Fibroblast of lung (primary cell): Measurements from ENCODE around the gene CAMTA1. TPM values are rescaled to one million over a fixed set of nuclear protein-coding genes. Genes with fewer than 3 reads are reported as not detected.

Experiments
- DNase-seq, 2 donors: peaks; one replicate each; pipeline versions ENCODE4 v3.0.0 to v3.0.0-alpha.2; 2010; ENCODE audit warnings: low read depth in 2 of 2
- H2AFZ ChIP-seq: 2 replicates; pipeline ENCODE4 v1.5.1; 2012; ENCODE audit warnings: low read length, control low read depth, inconsistent platforms
- H3K27ac ChIP-seq: 2 replicates; pipeline ENCODE4 v1.5.1; 2011; ENCODE audit warnings: low read length, control low read depth; ENCODE audit not compliant: insufficient read depth
- H3K27me3 ChIP-seq: 2 replicates; pipeline ENCODE4 v1.5.1; 2011; ENCODE audit warnings: mild to moderate bottlenecking, low read length; ENCODE audit not compliant: control insufficient read depth, insufficient read depth
- H3K36me3 ChIP-seq: 2 replicates; pipeline ENCODE4 v1.5.1; 2011; ENCODE audit warnings: low read length; ENCODE audit not compliant: control insufficient read depth, insufficient read depth
- H3K4me1 ChIP-seq: 2 replicates; pipeline ENCODE4 v1.5.1; 2011; ENCODE audit warnings: low read length; ENCODE audit not compliant: control insufficient read depth, insufficient read depth; ENCODE audit errors: extremely low read depth
- H3K4me2 ChIP-seq: 2 replicates; pipeline ENCODE4 v1.5.1; 2011; ENCODE audit warnings: low read length, control low read depth; ENCODE audit not compliant: insufficient read depth; ENCODE audit errors: extremely low read depth
- H3K4me3 ChIP-seq, 4 experiments: fragments of 200-600 bp in 1 of 4; sonication (generic) in 1 of 4; replicated peaks in 1 of 4; 2 replicates each; pipeline ENCODE4 v1.5.1; 2011 to 2016; ENCODE audit warnings: low read length in 4 of 4, low read depth in 3 of 4, mild to moderate bottlenecking in 3 of 4, control low read depth in 2 of 4, inconsistent platforms in 1 of 4, mixed read lengths in 1 of 4; ENCODE audit not compliant: insufficient read depth in 1 of 4; ENCODE audit errors: control extremely low read depth in 1 of 4
- H3K79me2 ChIP-seq: 2 replicates; pipeline ENCODE4 v1.5.1; 2012; ENCODE audit warnings: mild to moderate bottlenecking, low read length, inconsistent platforms; ENCODE audit not compliant: control insufficient read depth, insufficient read depth
- H3K9ac ChIP-seq: 2 replicates; pipeline ENCODE4 v1.5.1; 2011; ENCODE audit warnings: mild to moderate bottlenecking, low read length, control low read depth; ENCODE audit not compliant: insufficient read depth
- H3K9me3 ChIP-seq: 2 replicates; pipeline ENCODE4 v1.5.1; 2012; ENCODE audit warnings: low read depth, low read length; ENCODE audit not compliant: control insufficient read depth, insufficient read depth
- H4K20me1 ChIP-seq: 2 replicates; pipeline ENCODE4 v1.5.1; 2011; ENCODE audit warnings: low read length; ENCODE audit not compliant: control insufficient read depth, insufficient read depth; ENCODE audit errors: extremely low read depth
- CTCF ChIP-seq, 2 donors: IDR thresholded peaks in 1 of 2; conservative IDR thresholded peaks in 1 of 2; 1 replicate in 1 of 2; 2 replicates in 1 of 2; pipeline ENCODE4 v1.5.1; 2011 to 2012; ENCODE audit warnings: low read length in 2 of 2, control low read depth in 1 of 2, inconsistent platforms in 1 of 2, low read depth in 1 of 2, mild to moderate bottlenecking in 1 of 2
- EZH2 ChIP-seq: IDR thresholded peaks from 2 replicates; pipeline ENCODE4 v1.5.1; 2012; ENCODE audit warnings: low read length, control low read depth, mild to moderate bottlenecking; ENCODE audit errors: missing control alignments
- polyA plus RNA-seq, 2 donors: library from polyadenylated mRNA; depleted of rRNA in 1 of 2; stranded (reverse) in 1 of 2; unstranded in 1 of 2; fragments of >200 nt; gene quantifications; 2 replicates each; pipeline ENCODE4 v1.2.1, GENCODE V29; 2011 to 2012; ENCODE audit warnings: missing spikeins in 1 of 2
- total RNA-seq: library from RNA; depleted of rRNA; stranded (reverse); fragments of >200 nt; gene quantifications from 2 replicates; pipeline ENCODE4 v1.2.1, GENCODE V29; 2014

The CAMTA1 gene
- total and polyA plus RNA-seq, 2 donors (not counting 1 experiment from before 2014, with no cell fraction given): 47.6 to 86.0 TPM

- H3K4me1 ChIP-seq: no peaks in the 10 kb centered on the region
- H4K20me1 ChIP-seq: no peaks in the 10 kb centered on the region
- H3K9ac ChIP-seq: no peak overlapping the region
- H3K79me2 ChIP-seq: no peaks in the 10 kb centered on the region
- no peaks in the 10 kb centered on the region for H3K27me3 ChIP-seq
- H3K36me3 ChIP-seq: no peaks in the 10 kb centered on the region
- no peak overlapping the region for H2AFZ ChIP-seq
- no peak overlapping the region for H3K4me3 ChIP-seq
- H3K4me2 ChIP-seq: no peak overlapping the region
- H3K27ac ChIP-seq: no peak overlapping the region
- DNase-seq: no peak
- TF ChIP-seq CTCF (conservative IDR thresholded peaks at IDR 0.05 in 1 of 2, IDR thresholded peaks at IDR 0.05 in 1 of 2; ENCODE audit: low read depth in 1 of 2, low read length in 2 of 2): no peak
- no peaks in the 10 kb centered on the region for H3K9me3 ChIP-seq
These were observed 162.7 kb downstream of the CAMTA1 start for GRCh38 chr1:6947952-6948351.

GRCh38 chr1:6948416-6948815 is 163.2 kb downstream of the CAMTA1 start:
- Histone ChIP-seq H3K9me3 (no peaks in the 10 kb centered on the region), H3K9ac (no peak overlapping the region), H2AFZ (no peak overlapping the region), H3K4me2 (no peak overlapping the region), H3K27ac (no peak overlapping the region), H3K79me2 (no peaks in the 10 kb centered on the region), H3K27me3 (no peaks in the 10 kb centered on the region), H3K36me3 (no peaks in the 10 kb centered on the region), H3K4me1 (no peaks in the 10 kb centered on the region), H3K4me3 (no peak overlapping the region), H4K20me1 (no peaks in the 10 kb centered on the region)
- no peak for DNase-seq
- TF ChIP-seq EZH2 (no peak), CTCF (conservative IDR thresholded peaks at IDR 0.05 in 1 of 2, IDR thresholded peaks at IDR 0.05 in 1 of 2; ENCODE audit: low read depth in 1 of 2, low read length in 2 of 2) (no peak)

GRCh38 chr1:6948861-6949260 is 163.6 kb downstream of the CAMTA1 start:
- no peaks in the 10 kb centered on the region for H3K9me3 ChIP-seq
- TF ChIP-seq EZH2 (no peak), CTCF (conservative IDR thresholded peaks at IDR 0.05 in 1 of 2, IDR thresholded peaks at IDR 0.05 in 1 of 2; ENCODE audit: low read depth in 1 of 2, low read length in 2 of 2) (no peak)
- H3K79me2 ChIP-seq: no peaks in the 10 kb centered on the region
- no peak overlapping the region for H3K9ac ChIP-seq
- peak in 1 of 2 donors; percentile 50 for DNase-seq
- H3K4me2 ChIP-seq: no peak overlapping the region
- H4K20me1 ChIP-seq: no peaks in the 10 kb centered on the region
- H3K27me3 ChIP-seq: no peaks in the 10 kb centered on the region
- H3K36me3 ChIP-seq: no peaks in the 10 kb centered on the region
- no peak overlapping the region for H3K27ac ChIP-seq
- no peak overlapping the region for H2AFZ ChIP-seq
- H3K4me1 ChIP-seq: no peaks in the 10 kb centered on the region
- no peak overlapping the region for H3K4me3 ChIP-seq
